DMS 273 (cell line): ENCODE measurements around the gene PTPRN2.
"Not testable (repeated sequence)": the region's sequence is repeated elsewhere in the genome, so short reads cannot be mapped to it uniquely, and the experiment has no call there.

Experiments used
- DNase-seq: peaks from one replicate; lab custom pipeline; 2025; ENCODE audit not compliant: unreplicated experiment; lab: John Stamatoyannopoulos, UW

PTPRN2 gene

DNA sequence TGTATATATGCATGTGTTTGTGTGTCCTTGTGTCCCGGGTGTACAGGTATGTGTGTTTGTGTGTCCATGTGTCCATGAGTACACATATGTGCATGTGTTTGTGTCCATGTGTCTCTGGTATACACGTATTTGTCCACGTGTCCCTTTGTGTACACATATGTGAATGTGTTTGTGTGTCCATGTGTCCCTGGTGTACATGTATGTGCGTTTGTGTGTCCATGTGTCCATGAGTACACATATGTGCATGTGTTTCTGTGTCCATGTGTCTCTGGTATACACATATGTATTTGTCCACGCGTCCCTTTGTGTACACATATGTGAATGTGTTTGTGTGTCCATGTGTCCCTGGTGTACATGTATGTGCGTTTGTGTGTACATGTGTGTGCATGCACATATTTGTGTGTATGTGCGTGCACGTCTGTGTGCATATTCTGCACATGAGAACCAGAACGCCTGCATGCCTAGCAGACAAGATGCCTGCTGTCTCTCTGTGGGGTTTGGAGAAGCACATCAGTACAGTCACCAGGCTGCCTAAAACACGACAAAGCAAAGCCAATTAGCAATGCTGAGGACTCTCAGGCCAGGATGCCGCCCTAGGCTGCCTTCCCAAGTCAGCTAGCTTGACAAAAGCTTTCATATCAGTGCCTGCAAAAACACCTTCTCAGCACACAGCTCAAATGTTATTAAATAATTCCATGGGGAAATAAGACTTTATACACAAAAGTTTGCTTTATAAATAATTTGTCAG is 327.8 kb downstream of the PTPRN2 start:
- DNase-seq = no peak

DNA sequence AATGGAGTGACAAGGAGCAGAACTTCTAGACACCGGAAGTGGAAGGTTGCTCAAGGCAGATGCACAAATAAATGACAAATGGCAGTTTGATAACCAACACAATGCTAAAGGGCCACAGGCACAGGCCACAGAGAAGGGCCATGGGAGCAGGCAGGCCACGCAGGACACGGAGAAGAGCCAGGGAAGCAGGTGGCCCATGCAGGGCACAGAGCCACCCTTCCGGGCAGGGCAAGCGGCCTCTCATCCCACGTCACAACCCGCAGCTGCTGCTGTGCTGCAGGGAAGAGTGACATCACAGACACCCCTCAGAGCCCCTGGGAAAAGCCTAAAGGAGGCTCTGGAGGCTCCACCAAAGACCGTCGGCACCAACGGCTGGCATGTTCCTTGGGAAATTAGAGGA is 328.5 kb downstream of the PTPRN2 start:
- no peak for DNase-seq

DNA sequence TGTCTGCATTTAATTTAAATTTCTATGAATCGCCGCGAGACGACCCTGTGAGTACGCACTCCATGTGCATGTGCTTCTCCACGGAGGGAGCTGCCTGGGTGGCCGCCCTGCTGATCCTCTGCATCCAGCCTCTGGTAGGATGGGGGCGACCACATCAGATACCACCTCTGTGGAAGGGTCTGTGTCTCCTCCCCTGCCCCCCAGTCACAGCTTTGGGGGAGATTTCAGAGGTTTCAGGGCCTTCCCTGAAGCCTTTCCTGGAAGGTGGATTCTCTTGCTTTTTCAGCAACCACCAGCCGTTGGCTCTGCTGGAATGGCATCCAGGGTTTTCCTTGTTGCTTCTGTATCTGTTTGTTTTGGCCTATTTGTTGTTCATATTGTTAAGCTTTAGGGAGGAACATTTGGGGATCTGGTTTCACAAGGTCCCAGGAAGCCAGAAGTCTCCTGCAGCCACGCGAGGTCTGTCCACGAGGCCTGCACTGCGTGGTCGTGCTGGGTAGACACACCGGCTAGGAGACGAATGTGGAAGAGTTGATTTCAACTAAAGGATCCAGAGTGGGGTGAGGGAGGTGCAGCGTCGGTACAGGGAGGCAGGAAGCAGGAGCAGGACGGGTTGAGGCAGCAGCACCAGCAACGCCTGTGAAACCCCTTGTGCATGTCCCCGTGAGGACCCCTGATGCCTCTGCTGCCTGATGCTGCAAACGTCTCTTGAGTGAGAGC is 329.1 kb downstream of the PTPRN2 start:
- no peak for DNase-seq

DNA sequence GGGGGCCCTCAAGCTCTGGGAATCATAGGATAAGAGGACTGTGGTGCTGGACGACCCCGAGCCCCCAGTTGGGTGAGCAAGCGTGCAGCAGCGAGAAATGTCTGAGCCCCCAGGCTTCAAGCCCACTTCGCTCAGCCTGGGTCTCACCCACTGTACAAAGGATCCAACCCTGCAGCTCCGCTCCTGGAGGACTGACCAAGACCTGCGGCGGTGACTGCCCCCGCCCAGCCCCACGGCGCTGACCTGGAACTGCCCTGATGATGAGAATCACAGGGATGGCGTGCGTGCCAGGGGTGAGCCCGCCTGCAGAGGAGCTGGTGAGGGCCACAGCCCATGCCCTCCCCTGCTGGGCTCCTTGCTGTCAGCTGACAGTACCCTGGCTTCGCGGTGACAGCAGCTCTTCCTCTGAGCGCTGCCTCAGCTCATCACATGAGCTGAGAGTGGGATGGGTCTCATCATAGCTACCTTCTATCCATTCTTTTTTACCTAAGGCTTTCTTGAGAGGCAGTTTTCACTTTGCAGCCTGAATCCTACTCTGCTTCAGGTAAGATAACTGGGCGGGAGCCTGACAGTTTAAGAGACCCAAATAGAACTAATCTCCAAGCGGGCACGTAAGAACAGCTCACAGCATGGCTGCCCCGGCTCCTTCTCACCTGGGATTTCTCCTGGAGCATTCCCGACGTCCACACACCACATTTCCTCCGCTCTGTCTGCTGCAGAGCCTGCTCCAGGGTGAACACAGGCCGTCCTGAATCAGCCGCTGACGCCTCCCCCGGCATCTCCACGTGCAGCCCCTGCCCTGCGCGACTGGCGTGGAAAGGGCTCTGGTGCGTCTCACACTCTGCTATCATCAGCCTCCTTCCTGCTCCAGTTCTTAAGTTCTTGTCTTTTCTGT is 329.9 kb downstream of the PTPRN2 start:
- DNase-seq = no peak

DNA sequence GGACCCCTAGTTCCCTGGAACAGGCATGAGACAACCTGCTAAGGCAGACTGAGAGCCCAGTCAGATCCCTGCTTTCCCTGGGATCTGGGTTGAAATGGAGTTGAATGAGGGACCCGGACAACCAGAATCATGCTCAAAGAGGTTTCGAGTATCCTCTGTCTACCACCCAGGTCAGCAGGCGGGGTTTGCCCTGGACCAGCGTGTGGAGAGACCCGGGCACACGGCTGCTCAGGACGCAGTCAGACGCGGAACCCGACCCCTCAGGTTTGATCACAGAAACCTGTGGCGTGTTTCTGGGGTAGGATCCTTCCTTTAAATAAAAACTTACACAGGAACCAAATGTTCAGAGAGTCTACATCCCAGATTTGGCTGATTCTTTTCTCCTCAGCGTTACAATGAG is 330.6 kb downstream of the PTPRN2 start:
- no peak for DNase-seq

DNA sequence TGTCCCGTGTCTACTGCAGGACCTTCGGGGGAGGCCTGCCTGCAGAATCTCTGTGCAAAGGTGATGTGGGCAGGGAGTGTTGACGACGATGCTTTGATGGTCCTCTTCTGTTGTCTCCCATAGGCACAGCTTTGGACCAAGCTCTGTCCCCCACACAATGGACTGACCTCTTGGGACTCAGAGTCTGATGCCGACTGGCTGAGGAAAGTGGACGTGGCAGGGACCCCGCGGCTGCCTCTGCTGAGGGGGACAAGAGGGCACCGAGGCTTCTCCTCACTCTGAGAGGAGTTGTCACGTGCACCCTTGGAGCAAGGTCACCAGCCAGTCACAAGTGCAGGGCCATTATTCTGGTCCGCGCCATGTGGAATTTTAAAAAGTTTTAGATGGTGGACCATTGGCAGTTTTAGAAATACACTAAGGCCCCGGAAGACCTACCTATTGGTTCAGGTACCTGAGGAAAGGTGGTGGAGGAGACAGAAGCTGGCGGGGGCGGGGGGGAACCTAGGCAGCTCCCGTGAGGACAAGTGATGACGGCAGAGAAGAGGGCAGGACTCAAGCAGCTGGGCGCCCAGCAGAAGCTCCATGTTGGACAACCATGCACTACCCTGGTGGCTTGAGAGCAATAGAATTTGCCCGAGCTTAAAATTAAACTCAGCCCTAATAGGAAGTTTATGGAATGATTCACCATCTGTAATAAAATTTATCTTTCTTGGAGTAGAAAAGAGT is 331.4 kb downstream of the PTPRN2 start:
- DNase-seq = no peak

DNA sequence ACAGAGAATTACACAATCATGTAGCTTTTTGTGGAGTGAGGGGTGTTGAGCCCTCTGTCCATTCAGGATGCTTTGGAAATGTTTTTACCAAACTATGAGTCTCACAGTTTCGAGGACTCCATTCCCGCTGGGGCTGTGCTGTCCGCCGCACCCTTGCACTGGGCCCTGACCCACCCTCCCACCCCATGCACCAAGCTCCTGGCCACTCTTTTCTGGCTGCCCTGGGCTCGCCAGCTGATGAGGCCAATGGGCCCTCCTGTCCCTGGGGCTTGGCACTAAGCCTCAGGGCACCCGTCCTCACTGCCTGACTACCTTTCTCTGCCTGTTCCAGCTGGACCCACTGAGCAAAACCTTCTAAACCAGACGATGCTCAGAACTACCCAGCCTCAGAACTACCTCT is 332.1 kb downstream of the PTPRN2 start:
- DNase-seq = no peak

DNA sequence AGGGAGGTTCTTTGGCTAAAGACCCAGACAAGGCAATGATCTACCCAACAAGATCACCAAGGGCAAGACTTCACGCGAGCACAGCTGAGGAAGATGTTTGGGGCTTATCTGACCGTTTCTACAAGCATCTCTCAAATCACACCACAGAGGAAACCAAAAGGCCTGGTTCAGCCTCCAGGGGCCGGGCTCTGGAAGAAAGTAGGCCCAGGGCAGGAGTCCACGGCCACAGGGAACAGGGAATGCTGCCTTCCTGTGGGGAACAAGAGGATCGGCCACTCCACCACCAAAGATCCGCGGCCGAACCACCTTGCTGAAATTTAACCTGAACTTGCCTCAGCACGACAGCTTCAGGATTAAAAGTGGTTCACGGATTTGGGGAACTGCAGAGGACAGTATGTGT is 332.5 kb downstream of the PTPRN2 start:
- DNase-seq = no peak

DNA sequence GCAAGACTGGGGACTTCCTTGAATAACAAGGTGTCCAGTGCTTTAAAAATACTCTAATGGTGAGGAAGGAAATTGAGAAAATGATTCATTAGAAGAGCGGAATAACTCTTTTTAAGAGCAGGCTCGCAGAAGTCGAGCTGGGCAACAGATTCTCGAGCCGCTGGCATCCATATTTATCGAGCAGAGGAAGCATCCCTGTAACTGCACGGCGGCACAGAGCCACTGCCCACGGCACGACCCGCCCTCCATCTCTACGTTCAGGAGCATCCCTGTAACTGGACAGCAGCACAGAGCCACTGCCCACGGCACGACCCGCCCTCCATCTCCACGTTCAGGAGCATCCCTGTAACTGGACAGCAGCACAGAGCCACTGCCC is 334.0 kb downstream of the PTPRN2 start:
- not testable (repeated sequence) for DNase-seq

DNA sequence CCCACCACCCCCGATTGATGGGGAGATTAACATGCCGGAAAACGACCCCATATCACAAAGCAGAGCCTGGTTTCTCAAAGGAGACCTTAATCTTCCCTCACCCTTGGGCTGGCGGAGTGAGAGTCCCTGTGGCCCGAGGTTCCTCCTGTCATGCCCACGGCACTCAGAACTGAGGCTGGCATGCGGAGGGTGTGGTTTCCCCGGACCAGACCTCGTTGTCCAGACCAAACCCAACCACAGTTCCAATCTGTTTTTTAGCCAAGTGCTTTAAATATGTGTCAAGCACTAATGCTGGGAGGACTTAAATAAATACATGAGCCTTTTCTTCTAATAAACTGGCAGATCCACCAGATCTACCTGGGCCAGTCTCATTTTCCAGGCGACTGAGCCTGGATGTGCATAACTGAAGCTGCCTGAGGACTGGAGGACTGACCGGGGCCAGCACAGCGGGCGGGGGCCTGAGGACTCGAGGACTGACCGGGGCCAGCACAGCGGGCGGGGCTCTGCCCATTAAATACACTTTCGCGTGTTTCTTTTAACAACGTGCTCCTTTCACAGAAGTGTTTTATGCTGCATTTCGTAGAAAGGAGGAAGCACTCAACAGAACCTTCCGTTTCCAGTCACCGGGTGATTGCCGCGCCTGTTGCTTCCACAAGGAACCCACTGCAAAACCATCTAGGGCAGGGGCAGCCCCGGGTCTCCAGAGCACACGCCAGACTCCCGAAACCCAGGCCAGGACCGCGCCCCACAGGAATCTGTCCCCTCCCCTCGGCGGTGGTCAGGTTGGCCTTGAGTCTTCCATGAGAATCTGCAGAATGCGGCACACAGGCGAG is 334.6 kb downstream of the PTPRN2 start:
- DNase-seq = no peak

DNA sequence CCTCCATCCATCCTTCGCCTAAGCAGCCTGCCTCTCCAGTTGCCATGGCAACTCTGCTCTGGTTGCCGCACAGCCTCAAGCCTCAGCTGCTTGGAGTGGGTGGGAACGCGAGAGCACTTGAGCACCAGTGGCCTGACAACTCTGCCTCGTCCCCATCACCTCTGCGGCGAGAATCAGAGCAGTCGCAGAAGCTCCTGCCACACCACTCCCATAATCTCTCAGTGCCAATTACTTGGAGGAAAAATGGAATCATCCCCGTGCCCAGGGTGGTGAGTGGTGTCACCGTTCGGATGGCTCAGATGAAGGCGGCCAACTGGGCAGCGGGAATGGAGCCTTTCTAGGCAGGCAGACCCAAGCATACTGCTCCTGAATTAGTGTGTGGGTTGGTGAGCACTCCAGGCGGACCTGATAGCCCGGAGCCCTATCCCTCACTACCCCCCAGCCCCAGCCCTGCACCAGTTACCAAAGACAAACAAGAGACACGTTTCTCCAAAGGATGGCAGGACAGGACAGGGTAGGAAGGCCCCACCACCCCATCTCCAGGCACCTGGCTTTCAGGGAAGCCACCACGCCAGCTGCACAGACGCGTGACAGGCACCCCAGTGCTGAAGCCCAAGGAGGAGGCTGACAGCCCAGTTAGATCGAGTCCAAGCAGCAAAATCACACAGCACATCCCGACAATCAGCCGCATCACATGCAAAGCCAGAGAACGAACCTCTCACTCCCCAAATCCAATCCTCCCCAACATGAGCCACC is 335.4 kb downstream of the PTPRN2 start:
- DNase-seq = no peak

DNA sequence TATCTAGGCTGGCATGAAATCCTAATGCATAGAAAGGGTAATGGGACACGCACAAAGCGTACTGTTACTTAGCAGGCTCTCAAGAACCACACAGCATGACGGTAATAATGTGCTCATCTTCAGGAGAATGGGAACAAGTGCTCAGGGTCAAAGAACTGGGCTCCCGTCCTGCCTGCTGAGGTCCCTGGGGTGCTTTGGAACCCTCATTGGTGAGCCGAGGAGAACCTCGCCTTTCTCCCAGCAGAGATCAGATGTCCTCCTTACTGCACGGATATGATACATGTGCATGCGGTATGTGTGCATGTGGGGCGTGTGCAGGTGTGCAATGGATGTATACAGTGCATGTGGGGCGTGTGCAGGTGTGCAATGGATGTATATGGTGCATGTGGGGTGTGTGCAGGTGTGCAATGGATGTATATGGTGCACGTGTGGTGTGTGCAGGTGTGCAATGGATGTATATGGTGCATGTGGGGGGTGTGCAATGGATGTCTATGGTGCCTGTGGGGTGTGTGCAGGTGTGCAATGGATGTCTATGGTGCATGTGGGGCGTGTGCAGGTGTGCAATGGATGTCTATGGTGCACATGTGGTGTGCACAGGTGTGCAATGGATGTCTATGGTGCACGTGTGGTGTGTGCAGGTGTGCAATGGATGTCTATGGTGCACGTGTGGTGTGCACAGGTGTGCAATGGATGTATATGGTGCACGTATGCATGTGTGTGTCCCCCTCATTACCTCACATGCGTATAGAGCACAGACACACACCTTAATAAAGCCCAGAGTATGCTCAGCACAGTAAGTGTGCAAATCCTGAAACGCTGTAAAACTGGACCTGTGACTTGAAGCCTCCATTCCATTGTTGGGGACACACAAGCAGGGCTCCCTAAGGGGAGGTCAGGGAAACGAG is 336.3 kb downstream of the PTPRN2 start:
- DNase-seq = no peak

DNA sequence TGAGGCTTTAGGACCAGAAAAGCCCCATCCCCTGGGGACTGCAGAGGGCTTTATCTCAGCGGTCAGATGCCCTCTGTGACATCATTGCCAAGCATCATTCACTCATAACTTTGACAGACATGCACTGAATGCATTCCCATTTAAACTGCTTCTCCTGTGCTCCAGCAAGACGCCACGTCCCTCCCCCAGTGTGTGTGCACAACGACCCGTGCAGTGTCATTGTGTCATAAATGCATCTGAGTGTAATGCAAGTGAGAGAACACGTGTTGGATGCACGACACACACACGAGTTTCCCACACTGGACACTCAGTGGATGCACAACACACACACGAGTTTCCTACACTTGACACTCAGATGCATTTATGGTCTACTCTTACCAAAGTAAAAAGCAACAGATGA is 337.9 kb downstream of the PTPRN2 start:
- no peak for DNase-seq

DNA sequence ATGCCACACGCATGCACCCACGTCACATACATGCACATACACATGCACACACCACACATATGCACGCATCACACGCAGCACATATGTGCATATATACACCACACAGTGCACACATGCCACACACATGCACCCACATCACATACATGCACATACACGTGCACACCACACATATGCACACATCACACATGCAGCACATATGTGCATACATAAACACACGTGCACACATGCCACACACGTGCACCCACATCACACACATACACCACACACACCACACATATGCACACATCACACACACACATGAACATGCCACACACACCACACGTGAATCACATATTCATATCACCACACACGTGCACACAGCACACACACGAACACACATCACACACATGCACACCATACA is 338.8 kb downstream of the PTPRN2 start:
- DNase-seq = no peak

DNA sequence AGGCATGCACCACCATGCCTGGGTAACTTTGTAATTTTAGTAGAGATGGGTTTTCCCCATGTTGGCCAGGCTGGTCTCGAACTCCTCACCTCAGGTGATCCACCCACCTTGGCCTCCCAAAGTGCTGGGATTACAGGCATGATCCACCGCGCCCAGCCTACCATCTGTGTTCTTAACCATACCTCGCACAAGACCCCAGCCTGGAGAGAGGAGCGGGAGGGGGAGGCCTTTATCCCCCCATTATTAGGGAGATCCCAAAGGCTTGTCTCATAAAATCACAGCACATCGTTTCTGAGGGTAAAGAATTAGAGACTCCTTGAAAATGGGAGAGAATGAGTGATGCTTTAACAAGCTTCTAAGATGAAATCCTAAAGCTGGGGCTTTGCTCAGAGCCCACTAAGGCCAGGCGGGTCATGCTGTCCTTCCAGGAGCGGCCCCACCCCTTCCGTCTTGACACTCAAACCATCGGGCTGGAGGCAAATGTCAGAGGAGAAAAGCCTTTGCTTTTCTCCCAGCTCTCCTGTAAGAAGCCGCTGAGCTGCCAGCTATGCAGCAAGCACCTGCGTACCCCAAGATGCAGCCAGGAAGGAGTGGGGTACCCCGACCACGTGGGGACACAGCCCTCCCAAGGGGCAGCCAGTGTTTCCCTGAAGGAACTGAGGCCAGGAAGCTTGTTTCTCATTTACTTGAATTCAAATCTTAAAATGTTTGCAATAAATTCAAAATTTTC is 339.7 kb downstream of the PTPRN2 start:
- DNase-seq = no peak

DNA sequence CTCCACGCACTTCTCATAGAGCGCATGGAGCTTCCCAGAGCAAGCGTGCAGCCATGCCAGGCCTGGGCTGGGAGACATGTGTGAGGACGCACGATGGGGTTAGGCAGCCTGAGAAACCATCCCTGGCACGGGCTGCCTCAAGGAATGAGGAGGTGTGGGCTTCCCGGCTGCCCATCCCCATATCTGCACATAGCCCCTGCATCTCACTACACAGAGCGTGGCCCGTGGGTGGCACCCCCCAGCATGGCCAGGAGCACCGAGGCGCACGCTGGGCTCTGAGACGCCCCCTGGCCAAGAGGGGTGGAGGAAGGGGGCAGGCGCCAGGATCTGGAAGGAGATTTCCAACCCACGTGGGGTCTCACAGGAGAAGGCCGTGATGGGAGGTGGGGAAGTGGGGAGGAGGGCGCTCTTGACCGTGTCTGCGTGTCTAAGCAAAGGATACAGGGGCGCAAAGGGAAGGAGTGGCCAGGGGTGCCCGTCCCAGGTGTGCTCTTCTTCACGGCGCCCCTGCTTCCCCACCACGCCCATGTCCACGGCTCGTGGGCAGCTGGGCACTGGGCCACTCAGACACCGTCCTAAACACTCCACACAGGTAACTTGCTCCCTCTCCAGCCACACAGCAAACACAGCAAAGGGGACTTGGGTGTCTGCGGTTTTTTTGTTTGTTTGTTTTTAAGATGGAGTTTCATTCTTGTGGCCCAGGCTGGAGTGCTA is 340.5 kb downstream of the PTPRN2 start:
- no peak for DNase-seq

DNA sequence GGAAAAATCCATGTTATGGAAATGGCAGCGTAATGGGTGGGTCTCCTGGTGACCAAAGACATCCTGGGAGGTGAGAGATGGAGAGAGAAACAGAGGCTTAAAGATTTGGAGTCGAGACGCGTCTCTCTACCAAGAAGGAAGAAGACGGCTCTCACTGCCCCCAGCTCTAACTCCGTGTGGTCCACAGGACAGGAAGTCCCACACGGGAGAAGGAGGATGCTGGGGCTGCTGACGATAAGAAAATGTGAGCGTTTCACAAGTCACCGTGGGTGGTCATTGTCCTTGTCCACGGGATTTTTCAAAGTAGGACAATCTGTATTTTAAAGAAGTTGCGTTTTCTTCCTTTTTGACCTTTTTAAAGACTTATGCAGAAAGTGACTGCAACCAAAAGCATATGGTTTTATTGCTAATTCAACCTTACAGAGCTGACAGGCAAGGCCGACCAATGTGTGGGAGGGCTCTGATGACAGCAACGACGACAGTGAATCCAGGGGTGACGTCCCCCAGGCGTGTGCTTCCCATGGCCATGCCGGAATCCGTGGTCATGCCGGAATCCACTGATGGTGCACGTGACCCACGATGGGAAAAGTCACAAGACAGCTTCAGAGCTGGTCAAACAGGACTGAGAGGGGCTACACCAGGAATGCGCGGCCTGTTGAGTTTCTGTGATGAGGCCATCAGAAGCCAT is 341.2 kb downstream of the PTPRN2 start:
- no peak for DNase-seq
